AML-193 (cell line): Measurements from ENCODE around the gene ADRA2C.
"Not testable (repeated sequence)": the region's sequence is repeated elsewhere in the genome, so short reads cannot be mapped to it uniquely, and the experiment has no call there.

Source experiments
- DNase-seq, 2 experiments: peaks; one replicate each; lab custom pipeline; 2025; lab: John Stamatoyannopoulos, UW

Gene ADRA2C

DNA sequence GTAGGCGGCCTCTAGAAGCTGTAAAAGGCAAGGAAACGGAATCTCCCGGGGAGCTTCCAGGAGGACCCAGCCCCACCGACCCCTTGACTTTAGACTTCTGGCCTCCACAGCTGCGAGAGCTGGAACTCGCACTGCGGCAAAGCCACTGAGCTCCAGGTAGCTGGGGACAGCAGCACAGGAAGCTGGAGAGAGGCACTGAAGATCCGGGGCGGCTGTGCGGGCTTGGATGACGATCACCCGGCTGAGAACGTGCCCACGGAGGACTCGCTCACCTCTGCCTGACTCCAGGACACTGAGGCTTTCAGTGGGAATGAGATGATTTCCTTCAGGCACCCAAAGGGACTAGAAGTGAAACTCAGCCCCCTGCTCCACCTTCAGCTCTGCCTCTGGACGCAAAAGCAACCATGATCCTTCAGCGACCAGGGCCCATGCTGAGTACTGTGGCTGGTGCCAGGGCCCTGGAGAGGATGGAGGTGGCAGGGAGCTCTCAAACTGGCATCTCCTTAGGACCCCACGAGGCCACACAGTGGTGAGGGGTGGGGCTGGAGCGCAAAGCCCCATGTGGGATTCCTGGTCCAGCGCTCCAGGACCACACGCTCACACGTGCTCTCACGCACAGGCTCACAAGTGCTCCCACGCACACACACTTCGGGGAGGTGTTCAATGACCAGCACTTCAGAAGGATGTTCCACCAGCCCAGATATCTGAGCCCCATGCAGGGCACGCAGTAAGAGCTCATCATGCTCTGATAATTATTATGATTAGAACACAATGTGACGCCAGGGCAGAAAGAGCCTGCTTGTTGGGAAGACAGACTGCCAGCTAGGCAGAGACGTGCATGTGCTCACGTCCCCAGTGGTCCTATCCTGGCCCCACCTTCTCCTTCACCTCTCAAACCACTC lies 47.2 kb downstream of the ADRA2C start:
- no peak for DNase-seq

DNA sequence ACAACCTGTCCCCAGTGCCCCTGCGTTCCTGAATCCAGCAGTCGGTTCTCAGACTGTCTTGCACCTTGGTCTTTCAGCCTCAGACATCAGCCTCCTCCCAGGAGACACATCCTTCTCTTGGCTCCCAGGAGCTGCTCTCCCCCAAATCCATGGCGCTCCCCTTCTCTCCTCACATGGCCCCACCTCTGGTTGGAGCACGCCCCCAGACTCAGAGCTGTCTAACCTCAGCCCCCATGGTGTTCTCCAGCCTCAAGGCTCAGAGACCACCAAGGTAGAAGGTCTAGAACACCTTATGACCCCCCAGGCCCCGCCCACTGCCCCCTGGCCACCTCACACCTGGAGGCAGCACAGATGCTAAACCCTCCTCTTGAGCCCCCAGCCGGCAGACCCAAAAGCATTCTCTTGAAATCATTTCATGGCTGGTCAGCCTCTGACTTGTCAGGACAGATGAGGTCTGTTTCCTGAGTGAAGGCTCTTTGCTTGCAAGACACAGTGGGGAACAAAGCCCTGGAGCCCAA lies 47.9 kb downstream of the ADRA2C start:
- no peak for DNase-seq

GRCh38 chr4:3814838-3815237 lies 48.7 kb downstream of the ADRA2C start:
- not testable (repeated sequence) for DNase-seq

DNA sequence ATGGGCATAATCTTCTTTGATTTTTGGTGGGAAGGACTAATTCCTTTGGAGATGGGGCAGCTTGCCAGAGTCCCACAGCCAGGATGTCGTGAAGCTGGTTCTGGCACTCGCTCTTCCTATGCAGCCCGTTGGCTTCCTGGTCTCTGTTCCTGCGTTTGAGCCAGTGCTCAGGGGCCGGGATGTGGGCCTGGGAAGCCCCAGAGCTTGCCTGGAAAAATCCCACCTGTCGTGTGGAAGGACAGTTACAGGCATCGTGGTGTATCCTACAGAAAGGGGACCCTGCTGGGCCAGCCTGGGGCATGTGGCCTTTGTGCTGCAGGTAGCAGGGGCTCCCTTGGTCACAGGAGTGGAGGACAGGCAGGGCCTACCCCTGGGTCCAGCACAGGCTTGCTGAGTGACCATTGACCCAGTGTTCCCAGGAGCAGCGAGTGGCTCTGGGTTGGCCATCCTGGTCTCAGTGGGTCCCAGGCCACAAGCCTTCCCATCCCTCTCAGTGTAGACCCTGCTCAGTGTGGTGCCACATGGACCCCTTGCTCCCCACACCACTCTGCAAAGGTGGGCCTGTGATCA lies 50.2 kb downstream of the ADRA2C start:
- DNase-seq = no peak

DNA sequence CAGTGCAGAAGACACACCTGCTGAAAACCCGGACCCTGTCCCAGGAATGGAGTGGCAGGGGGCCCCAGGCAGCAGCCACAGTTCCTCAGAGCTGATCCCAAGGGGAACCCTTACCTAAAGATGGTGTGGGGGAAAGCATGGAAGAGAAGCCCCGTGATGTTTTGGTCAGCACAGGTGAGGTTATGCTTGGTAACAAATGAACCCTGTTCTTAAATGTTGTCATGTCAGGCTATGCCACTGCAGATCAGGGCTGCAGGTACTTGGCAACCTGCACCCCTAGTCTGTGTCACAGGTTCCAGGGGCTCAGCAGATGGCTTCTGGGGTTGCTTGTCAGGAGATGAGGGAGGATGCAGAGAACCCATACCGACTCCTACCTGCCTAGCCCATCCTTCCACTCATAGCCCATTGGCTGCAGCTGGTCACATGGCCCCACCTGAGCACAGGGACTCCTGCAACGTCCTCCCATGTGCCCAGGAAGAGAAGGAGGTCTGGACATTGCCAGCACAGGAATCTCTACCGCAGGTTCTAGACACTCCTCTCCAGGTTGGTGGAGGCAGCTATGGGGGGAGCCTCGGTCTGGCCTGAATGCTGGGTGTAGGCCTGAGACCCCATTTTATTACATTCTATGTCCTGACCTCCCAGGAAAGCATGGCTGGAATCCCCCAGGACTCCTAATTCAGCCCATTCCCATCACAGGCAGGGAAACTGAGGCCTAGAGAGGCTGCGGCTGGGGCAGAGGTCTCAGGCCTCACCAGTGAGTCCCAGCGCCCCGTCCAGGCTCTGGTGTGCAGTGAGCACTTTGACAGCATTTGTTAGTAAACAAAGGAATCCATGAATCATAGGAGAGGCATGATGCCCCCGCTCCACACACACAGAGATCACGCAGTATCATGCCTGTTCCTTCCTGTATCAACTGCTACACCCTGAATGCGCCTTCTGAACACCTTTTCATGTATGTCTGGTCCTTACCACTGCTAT lies 51.1 kb downstream of the ADRA2C start:
- no peak for DNase-seq
